GM19328 (cell line): ENCODE data around the gene INSR.
"Not testable (repeated sequence)": the region's sequence is repeated elsewhere in the genome, so short reads cannot be mapped to it uniquely, and the experiment has no call there.

Experiments
- ATAC-seq: cut with Tn5 transposase; IDR thresholded peaks from one replicate; pipeline ENCODE4 v1.9.1; 2021; ENCODE audit warnings: mild to moderate bottlenecking, moderate library complexity; ENCODE audit not compliant: unreplicated experiment

INSR gene

GRCh38 chr19:7258840-7259395 lies 35.3 kb downstream of the INSR start:
- ATAC-seq, result no peak

- ATAC-seq, result no peak
Measured at GRCh38 chr19:7258041-7258839, 36.0 kb downstream of the INSR start.

GRCh38 chr19:7257148-7258040 lies 36.8 kb downstream of the INSR start:
- no peak for ATAC-seq

GRCh38 chr19:7255631-7256030 lies 38.6 kb downstream of the INSR start:
- ATAC-seq, result no peak

- no peak for ATAC-seq
Measured at GRCh38 chr19:7255119-7255518, 39.1 kb downstream of the INSR start.

GRCh38 chr19:7254590-7254989 lies 39.6 kb downstream of the INSR start:
- ATAC-seq, result no peak

- no peak for ATAC-seq
Measured at GRCh38 chr19:7252364-7252763, 41.9 kb downstream of the INSR start.

GRCh38 chr19:7251494-7251893 lies 42.7 kb downstream of the INSR start:
- no peak for ATAC-seq

- no peak for ATAC-seq
Measured at GRCh38 chr19:7250951-7251350, 43.3 kb downstream of the INSR start.

GRCh38 chr19:7250057-7250596 lies 44.1 kb downstream of the INSR start:
- no peak for ATAC-seq

- ATAC-seq, result no peak
Measured at GRCh38 chr19:7247155-7247554, 47.1 kb downstream of the INSR start.

- no peak for ATAC-seq
Measured at GRCh38 chr19:7246601-7247000, 47.6 kb downstream of the INSR start.

- ATAC-seq, result no peak
Measured at GRCh38 chr19:7242601-7243258, 51.5 kb downstream of the INSR start.

GRCh38 chr19:7238051-7238450 lies 56.2 kb downstream of the INSR start:
- no peak for ATAC-seq

GRCh38 chr19:7236153-7236552 lies 58.1 kb downstream of the INSR start:
- no peak for ATAC-seq

GRCh38 chr19:7230826-7231225 lies 63.4 kb downstream of the INSR start:
- ATAC-seq, result no peak

- no peak for ATAC-seq
Measured at GRCh38 chr19:7229735-7230134, 64.5 kb downstream of the INSR start.

- ATAC-seq, result no peak
Measured at GRCh38 chr19:7228935-7229541, 65.2 kb downstream of the INSR start.

GRCh38 chr19:7227735-7228134 lies 66.5 kb downstream of the INSR start:
- ATAC-seq, result no peak

GRCh38 chr19:7227149-7227548 lies 67.1 kb downstream of the INSR start:
- ATAC-seq, result not testable (repeated sequence)
